ENCODE results near the gene CPN1. TPM values are rescaled to one million over a fixed set of nuclear protein-coding genes. Genes with fewer than 3 reads are reported as not detected.

Gene CPN1
- total RNA-seq, 2 experiments from 2014 or later = not detected

- ChIA-PET CTCF (interaction anchor here (1.3 to 6.6 kb wide), 3 partner anchors 11 to 149 kb away, joined by 6 to 61 read pairs (median 6); partner anchors contain the start of gene DNMBP), POLR2A (no interaction called here)
- peak overlapping the region; percentile 70 for H3K27ac Mint-ChIP-seq
- no peak overlapping the region for H3K4me3 Mint-ChIP-seq
- H3K36me3 Mint-ChIP-seq (ENCODE audit: low read depth) = no peaks in the 10 kb centered on the region
- ATAC-seq (no peak), DNase-seq (no peak)
- no peaks in the 10 kb centered on the region for H3K9me3 Mint-ChIP-seq (ENCODE audit: insufficient read depth)
- peaks cover 26% of the 10 kb centered on the region for H3K4me1 Mint-ChIP-seq (ENCODE audit: low read depth)
- no peaks in the 10 kb centered on the region for H3K27me3 Mint-ChIP-seq (ENCODE audit: low read depth)
Observed at GRCh38 chr10:99994801-99995200, 86.9 kb downstream of the CPN1 start.

- CTCF ChIA-PET = interaction anchor here (1.3 to 6.6 kb wide), 3 partner anchors 12 to 148 kb away, joined by 6 to 61 read pairs (median 6); partner anchors contain the start of gene DNMBP
- ATAC-seq (peak; percentile 90), DNase-seq (peak; percentile 79)
- POLR2A ChIA-PET = no interaction called here
- no peaks in the 10 kb centered on the region for H3K27me3 Mint-ChIP-seq (ENCODE audit: low read depth)
- H3K9me3 Mint-ChIP-seq (ENCODE audit: insufficient read depth) = no peaks in the 10 kb centered on the region
- H3K4me1 Mint-ChIP-seq (ENCODE audit: low read depth) = peaks cover 20% of the 10 kb centered on the region
- H3K4me3 Mint-ChIP-seq = peak overlapping the region; percentile 52
- peak overlapping the region; percentile 70 for H3K27ac Mint-ChIP-seq
- no peaks in the 10 kb centered on the region for H3K36me3 Mint-ChIP-seq (ENCODE audit: low read depth)
Observed at GRCh38 chr10:99993701-99994689, 87.7 kb downstream of the CPN1 start.

Other genes starting within 250 kb of the CPN1 start
- gene DNMBP, start 71.9 kb downstream of the CPN1 start, total RNA-seq = 1 to 10 TPM; 4.1 to 4.4 TPM
- 10 to 100 TPM; 14.9 to 17.0 TPM for gene ERLIN1, start 104.2 kb upstream of the CPN1 start, total RNA-seq
- gene CHUK, start 147.7 kb upstream of the CPN1 start, total RNA-seq = 10 to 100 TPM; 25.2 to 28.1 TPM
- 10 to 100 TPM; 42.9 to 46.9 TPM for gene CWF19L1, start 185.8 kb upstream of the CPN1 start, total RNA-seq
- gene BLOC1S2, start 204.8 kb upstream of the CPN1 start, total RNA-seq = 10 to 100 TPM; 49.9 to 54.6 TPM
- under 1 TPM; 0.10 to 0.68 TPM for gene PKD2L1, start 248.4 kb upstream of the CPN1 start, total RNA-seq